ENCODE results near the gene NUDT4B.
"Not testable (repeated sequence)": the region's sequence is repeated elsewhere in the genome, so short reads cannot be mapped to it uniquely, and the experiment has no call there.

DNA sequence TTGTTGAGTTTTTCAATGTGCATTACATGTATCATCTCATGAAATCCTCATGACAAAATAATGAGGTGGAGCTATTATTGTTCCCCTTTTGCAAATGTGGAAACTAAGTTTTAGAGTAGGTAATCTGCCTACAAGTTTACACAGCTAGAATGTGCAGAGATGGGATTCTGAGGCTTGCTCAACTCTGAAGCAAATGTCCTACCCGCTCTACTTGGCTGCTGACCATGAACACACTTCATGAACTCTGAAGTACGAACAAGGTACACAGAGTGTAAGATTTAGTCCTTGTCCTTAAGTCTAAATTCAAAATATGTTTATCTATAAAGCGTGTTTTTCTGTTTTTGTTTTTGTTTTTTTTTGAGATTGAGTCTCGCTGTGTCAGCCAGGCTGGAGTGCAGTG lies 5.4 kb upstream of the NUDT4B start:
- TF ChIP-seq CTCF, EP300 (IDR thresholded peaks at IDR 0.05): not testable (repeated sequence)

Measured in ovary (tissue), 3 donors.